Measurements from ENCODE around the gene HRG. TPM values are rescaled to one million over a fixed set of nuclear protein-coding genes. Genes with fewer than 3 reads are reported as not detected.
"Not testable (repeated sequence)": the region's sequence is repeated elsewhere in the genome, so short reads cannot be mapped to it uniquely, and the experiment has no call there.

HRG gene
- total RNA-seq, 2 experiments from 2014 or later, result not detected

GRCh38 chr3:186670155-186670554 is 4.3 kb downstream of the HRG start:
- Mint-ChIP-seq H3K4me1 (peaks cover 17% of the 10 kb centered on the region), H3K4me3 (no peak overlapping the region), H3K9me3 (ENCODE audit: low read depth) (no peaks in the 10 kb centered on the region), H3K36me3 (peaks cover 2% of the 10 kb centered on the region), H3K27me3 (peaks cover 36% of the 10 kb centered on the region), H3K27ac (no peak overlapping the region)
- no peak for ATAC-seq
- no peak for DNase-seq
- CTCF ChIA-PET, result no interaction called here

GRCh38 chr3:186671051-186671450 is 5.2 kb downstream of the HRG start:
- H3K27me3 Mint-ChIP-seq, result peaks cover 36% of the 10 kb centered on the region
- no peak for ATAC-seq
- CTCF ChIA-PET, result no interaction called here

GRCh38 chr3:186678604-186679003 is 12.8 kb downstream of the HRG start:
- DNase-seq (no peak), ATAC-seq (no peak)
- no peak overlapping the region for H3K27ac Mint-ChIP-seq
- H3K4me3 Mint-ChIP-seq, result no peak overlapping the region
- CTCF ChIA-PET, result no interaction called here
- H3K27me3 Mint-ChIP-seq, result peaks cover 47% of the 10 kb centered on the region
- no peaks in the 10 kb centered on the region for H3K36me3 Mint-ChIP-seq
- H3K4me1 Mint-ChIP-seq, result no peaks in the 10 kb centered on the region
- H3K9me3 Mint-ChIP-seq (ENCODE audit: low read depth), result peaks cover 2% of the 10 kb centered on the region

More at GRCh38 chr3:186671051-186671450, 5.2 kb downstream of the HRG start:
- H3K4me3 Mint-ChIP-seq, result no peak overlapping the region
- H3K27ac Mint-ChIP-seq, result no peak overlapping the region
- H3K4me1 Mint-ChIP-seq, result peaks cover 17% of the 10 kb centered on the region
- no peaks in the 10 kb centered on the region for H3K9me3 Mint-ChIP-seq (ENCODE audit: low read depth)
- no peak for DNase-seq
- H3K36me3 Mint-ChIP-seq, result peaks cover 2% of the 10 kb centered on the region

GRCh38 chr3:186679151-186679550 is 13.3 kb downstream of the HRG start:
- H3K27ac Mint-ChIP-seq, result no peak overlapping the region
- H3K36me3 Mint-ChIP-seq, result no peaks in the 10 kb centered on the region
- no peak for ATAC-seq
- no peaks in the 10 kb centered on the region for H3K4me1 Mint-ChIP-seq
- CTCF ChIA-PET, result no interaction called here
- H3K27me3 Mint-ChIP-seq, result peaks cover 43% of the 10 kb centered on the region
- H3K4me3 Mint-ChIP-seq, result no peak overlapping the region
- H3K9me3 Mint-ChIP-seq (ENCODE audit: low read depth), result peaks cover 2% of the 10 kb centered on the region
- no peak for DNase-seq

GRCh38 chr3:186680869-186681268 is 15.1 kb downstream of the HRG start:
- Mint-ChIP-seq H3K27ac (no peak overlapping the region), H3K36me3 (peaks cover 5% of the 10 kb centered on the region), H3K27me3 (peaks cover 40% of the 10 kb centered on the region), H3K4me3 (no peak overlapping the region), H3K9me3 (ENCODE audit: low read depth) (peaks cover 9% of the 10 kb centered on the region), H3K4me1 (no peaks in the 10 kb centered on the region)
- ATAC-seq (no peak), DNase-seq (no peak)
- CTCF ChIA-PET, result no interaction called here

- CTCF ChIA-PET, result interaction anchor here (1.8 kb wide), 1 partner anchor 66 kb away, joined by 3 read pairs; no protein-coding TSS in a partner anchor
- H3K4me3 Mint-ChIP-seq, result no peak overlapping the region
- H3K27me3 Mint-ChIP-seq, result peaks cover 39% of the 10 kb centered on the region
Observed at GRCh38 chr3:186682812-186683211, 17.0 kb downstream of the HRG start.

GRCh38 chr3:186683979-186684378 is 18.2 kb downstream of the HRG start:
- no peak overlapping the region for H3K27ac Mint-ChIP-seq
- CTCF ChIA-PET, result no interaction called here
- H3K4me3 Mint-ChIP-seq, result no peak overlapping the region
- peaks cover 35% of the 10 kb centered on the region for H3K27me3 Mint-ChIP-seq
- DNase-seq (no peak), ATAC-seq (no peak)
- peaks cover 15% of the 10 kb centered on the region for H3K9me3 Mint-ChIP-seq (ENCODE audit: low read depth)
- H3K4me1 Mint-ChIP-seq, result peaks cover 8% of the 10 kb centered on the region
- H3K36me3 Mint-ChIP-seq, result peaks cover 8% of the 10 kb centered on the region

More at GRCh38 chr3:186682812-186683211, 17.0 kb downstream of the HRG start:
- Mint-ChIP-seq H3K4me1 (peaks cover 5% of the 10 kb centered on the region), H3K27ac (no peak overlapping the region), H3K36me3 (peaks cover 8% of the 10 kb centered on the region), H3K9me3 (ENCODE audit: low read depth) (peaks cover 15% of the 10 kb centered on the region)
- no peak for ATAC-seq
- DNase-seq, result no peak

- peaks cover 36% of the 10 kb centered on the region for H3K27me3 Mint-ChIP-seq
- H3K4me1 Mint-ChIP-seq, ATAC-seq, H3K4me3 Mint-ChIP-seq, DNase-seq, H3K36me3 Mint-ChIP-seq, H3K27ac Mint-ChIP-seq, CTCF ChIA-PET: not testable (repeated sequence)
- peaks cover 15% of the 10 kb centered on the region for H3K9me3 Mint-ChIP-seq (ENCODE audit: low read depth)
Observed at GRCh38 chr3:186686475-186686874, 20.7 kb downstream of the HRG start.

- DNase-seq (no peak), ATAC-seq (no peak)
- Mint-ChIP-seq H3K4me3 (no peak overlapping the region), H3K27me3 (peaks cover 38% of the 10 kb centered on the region), H3K36me3 (peaks cover 8% of the 10 kb centered on the region), H3K9me3 (ENCODE audit: low read depth) (peaks cover 15% of the 10 kb centered on the region), H3K27ac (no peak overlapping the region), H3K4me1 (peaks cover 10% of the 10 kb centered on the region)
- CTCF ChIA-PET, result interaction anchor here (1.3 kb wide), 1 partner anchor 10 kb away, joined by 3 read pairs; no protein-coding TSS in a partner anchor
Observed at GRCh38 chr3:186687120-186687651, 21.4 kb downstream of the HRG start.

- H3K4me1 Mint-ChIP-seq, result not testable (repeated sequence)
- peaks cover 48% of the 10 kb centered on the region for H3K27me3 Mint-ChIP-seq
Observed at GRCh38 chr3:186690304-186690703, 24.5 kb downstream of the HRG start.

GRCh38 chr3:186691676-186692075 is 25.9 kb downstream of the HRG start:
- no peak for DNase-seq
- no peak for ATAC-seq
- H3K9me3 Mint-ChIP-seq (ENCODE audit: low read depth), result peaks cover 3% of the 10 kb centered on the region
- peaks cover 39% of the 10 kb centered on the region for H3K27me3 Mint-ChIP-seq
- CTCF ChIA-PET, result no interaction called here
- peaks cover 5% of the 10 kb centered on the region for H3K4me1 Mint-ChIP-seq
- H3K4me3 Mint-ChIP-seq, result no peak overlapping the region
- no peaks in the 10 kb centered on the region for H3K36me3 Mint-ChIP-seq
- H3K27ac Mint-ChIP-seq, result no peak overlapping the region

More at GRCh38 chr3:186690304-186690703, 24.5 kb downstream of the HRG start:
- ATAC-seq; H3K9me3 Mint-ChIP-seq (ENCODE audit: low read depth); DNase-seq; H3K4me3 Mint-ChIP-seq; CTCF ChIA-PET; H3K36me3 Mint-ChIP-seq; H3K27ac Mint-ChIP-seq: not testable (repeated sequence)

- Mint-ChIP-seq H3K36me3 (no peaks in the 10 kb centered on the region), H3K9me3 (ENCODE audit: low read depth) (no peaks in the 10 kb centered on the region), H3K4me1 (peaks cover 2% of the 10 kb centered on the region), H3K4me3 (no peak overlapping the region), H3K27ac (no peak overlapping the region), H3K27me3 (peaks cover 36% of the 10 kb centered on the region)
- ATAC-seq (no peak), DNase-seq (no peak)
- CTCF ChIA-PET, result no interaction called here
Observed at GRCh38 chr3:186693843-186694242, 28.0 kb downstream of the HRG start.

- Mint-ChIP-seq H3K36me3 (no peaks in the 10 kb centered on the region), H3K27ac (no peak overlapping the region), H3K9me3 (ENCODE audit: low read depth) (no peaks in the 10 kb centered on the region), H3K4me1 (peaks cover 2% of the 10 kb centered on the region), H3K27me3 (peaks cover 36% of the 10 kb centered on the region), H3K4me3 (no peak overlapping the region)
- DNase-seq (no peak), ATAC-seq (no peak)
- CTCF ChIA-PET, result no interaction called here
Observed at GRCh38 chr3:186694288-186695032, 28.6 kb downstream of the HRG start.

GRCh38 chr3:186696522-186696921 is 30.7 kb downstream of the HRG start:
- H3K27me3 Mint-ChIP-seq, result peaks cover 31% of the 10 kb centered on the region
- peaks cover 9% of the 10 kb centered on the region for H3K4me1 Mint-ChIP-seq
- H3K4me3 Mint-ChIP-seq, result no peak overlapping the region
- no peaks in the 10 kb centered on the region for H3K36me3 Mint-ChIP-seq
- CTCF ChIA-PET, result no interaction called here
- no peak overlapping the region for H3K27ac Mint-ChIP-seq
- DNase-seq (no peak), ATAC-seq (no peak)
- H3K9me3 Mint-ChIP-seq (ENCODE audit: low read depth), result no peaks in the 10 kb centered on the region
